CD4-positive, alpha-beta T cell treated with Interleukin-2 at 100 ng/mL for 4 hours (primary cell): ENCODE data around the gene ISL2.
A peak's percentile ranks its signal among the peaks of the same experiment; 100 is the strongest.

Experiments
- DNase-seq: peaks from one replicate; pipeline ENCODE4 v3.0.0-alpha.2; 2020; ENCODE audit warnings: low spot score

ISL2 gene

DNA sequence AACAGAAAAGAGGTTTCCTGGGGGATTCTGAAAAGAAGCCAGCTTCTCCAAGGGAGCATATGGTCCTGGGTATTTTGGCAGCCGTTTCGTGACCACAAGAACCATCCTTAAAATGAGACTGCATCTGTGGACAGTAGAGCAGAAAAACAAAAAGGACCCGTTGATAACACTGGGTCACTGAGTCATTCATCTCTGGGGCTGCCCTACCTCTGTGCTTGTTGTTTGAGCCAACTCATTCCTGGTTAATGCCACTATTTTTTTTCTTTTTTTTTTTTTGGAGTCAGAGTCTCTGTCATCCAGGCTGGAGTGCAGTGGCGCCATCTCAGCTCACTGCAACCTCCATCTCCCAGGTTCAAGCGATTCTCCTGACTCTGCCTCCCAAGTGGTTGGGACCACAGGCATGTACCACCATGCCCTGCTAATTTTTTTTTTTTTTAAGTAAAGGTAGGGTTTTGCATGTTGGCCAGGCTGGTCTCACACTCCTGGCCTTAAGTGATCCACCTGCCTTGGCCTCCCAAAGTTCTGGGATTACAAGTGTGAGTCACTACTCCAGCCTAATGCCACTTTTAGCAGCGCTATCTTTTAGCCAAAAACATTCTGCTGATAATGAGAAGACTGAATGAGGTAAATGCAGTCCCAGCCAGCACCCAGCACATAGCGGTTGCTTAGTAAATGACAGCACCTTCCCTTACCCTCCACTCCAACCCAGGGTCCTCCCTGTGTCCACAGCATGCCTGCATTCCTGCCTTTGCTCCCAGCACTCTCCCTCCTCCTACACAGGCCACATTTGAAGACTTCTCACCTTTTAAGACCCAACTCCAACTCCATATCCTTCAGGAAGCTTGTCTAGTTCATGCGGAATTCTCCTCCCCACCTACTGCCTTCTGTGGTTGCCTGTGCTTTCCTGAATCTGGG is 9.1 kb upstream of the ISL2 start:
- DNase-seq: no peak

DNA sequence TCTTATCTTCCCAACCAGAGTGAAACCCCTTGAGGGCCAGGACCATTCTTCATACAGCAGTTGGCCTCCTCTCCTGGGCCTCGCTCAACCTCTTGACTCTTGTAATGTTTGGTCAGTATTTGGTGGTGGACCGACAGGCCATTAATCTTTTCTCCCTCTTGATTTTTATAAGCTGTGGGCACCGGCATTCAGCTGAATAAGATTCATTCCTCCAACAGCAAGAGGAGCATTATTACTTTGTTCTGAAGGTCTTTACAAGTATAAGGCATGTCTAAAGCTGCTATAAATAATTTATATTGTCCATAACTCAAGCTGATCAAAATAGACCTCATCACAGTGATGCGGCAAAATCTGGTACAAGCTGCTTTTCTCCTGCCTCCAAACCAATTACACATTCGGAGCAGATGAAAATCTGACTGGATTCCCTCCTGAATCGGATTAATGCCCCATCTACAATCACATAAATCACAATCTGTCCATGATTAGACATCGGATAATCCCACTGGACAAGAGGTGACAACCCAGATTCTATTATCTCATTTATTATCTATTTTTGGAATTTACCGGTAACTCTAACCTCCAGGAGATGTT is 8.4 kb upstream of the ISL2 start:
- DNase-seq: no peak

DNA sequence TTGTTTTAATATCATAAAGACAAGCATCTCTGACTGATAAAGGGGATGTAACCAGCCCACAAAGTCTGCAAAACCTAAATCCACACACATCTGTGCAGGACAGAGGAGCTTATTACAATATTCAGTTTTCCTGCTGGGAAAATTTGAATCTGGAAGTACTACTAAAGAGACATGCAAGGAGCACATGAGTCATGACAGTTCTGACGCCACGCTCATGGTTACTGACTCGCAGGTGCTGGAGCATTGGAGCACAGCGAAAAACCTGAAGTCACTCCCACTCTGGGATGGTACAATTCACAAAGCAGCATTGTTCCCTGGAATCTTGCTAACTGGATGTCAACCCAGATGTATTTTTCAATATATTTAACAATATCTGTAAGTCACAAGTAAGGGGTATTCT is 7.6 kb upstream of the ISL2 start:
- no peak for DNase-seq

DNA sequence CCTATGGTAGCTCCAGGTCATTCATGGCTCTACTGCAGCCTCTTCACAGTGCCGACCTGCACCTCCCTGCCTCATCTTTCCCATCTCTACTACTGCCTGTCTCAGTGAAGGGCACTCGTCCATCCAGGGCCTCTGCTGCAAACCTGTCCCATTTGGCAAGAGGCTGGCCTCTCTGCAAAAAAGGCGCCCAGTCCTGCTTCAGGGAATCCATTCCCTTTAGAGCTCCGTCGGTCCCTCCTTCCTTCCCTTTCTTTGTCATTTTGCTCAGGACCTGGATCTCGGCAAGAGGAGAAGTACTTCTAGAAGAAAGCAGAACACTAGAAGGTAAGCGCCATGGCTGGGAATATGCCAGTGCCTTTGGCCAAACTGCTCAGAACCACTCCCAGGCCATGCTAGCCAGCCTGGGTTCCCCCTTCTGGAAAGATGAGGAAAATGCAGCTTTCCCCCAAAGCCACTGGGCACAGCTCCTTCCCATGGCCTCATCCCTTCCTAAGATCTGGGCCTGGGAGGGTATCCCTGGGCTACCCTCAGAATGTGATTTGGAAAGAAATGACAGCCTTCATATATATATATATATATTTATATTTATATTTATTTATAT is 6.4 kb upstream of the ISL2 start:
- no peak for DNase-seq

DNA sequence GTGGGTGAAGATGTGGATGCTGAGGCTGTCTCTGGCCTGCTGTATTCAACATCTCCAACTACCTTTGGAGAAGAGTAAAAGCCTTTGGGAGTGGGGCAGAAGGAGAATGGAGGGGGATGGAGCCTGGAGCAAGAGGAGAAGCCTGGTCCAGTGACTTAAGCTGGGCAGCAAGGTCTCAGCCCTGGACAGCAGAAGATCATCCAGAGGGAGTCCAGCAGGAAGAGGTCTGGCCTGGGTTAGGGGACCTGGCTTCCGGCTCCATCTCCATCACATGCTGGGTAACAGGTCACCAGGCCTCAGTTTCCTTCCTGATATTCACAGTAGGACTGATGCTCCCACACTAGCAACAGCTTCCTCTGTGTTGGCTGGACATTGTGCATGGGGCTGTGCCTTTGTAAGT is 3.8 kb upstream of the ISL2 start:
- DNase-seq: no peak

DNA sequence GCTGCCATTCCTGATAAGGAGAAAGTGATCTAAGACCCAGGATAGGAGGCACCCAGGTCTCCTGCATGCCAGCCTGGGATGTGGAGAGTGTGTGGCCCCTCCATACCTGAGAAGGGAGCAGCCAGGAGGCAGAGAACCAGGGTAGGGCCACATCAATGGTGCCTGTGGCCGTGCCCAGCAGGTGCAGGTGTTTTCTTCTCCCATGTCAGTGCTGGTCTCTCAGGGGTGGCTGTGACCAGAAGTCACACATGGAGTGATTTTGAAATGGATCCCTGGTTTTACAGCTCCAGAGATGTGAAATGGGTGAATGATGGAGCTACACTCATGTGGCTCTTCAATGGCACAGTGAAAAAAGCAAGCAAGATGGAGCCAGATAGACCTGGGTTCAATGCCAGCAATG is 3.3 kb upstream of the ISL2 start:
- no peak for DNase-seq

DNA sequence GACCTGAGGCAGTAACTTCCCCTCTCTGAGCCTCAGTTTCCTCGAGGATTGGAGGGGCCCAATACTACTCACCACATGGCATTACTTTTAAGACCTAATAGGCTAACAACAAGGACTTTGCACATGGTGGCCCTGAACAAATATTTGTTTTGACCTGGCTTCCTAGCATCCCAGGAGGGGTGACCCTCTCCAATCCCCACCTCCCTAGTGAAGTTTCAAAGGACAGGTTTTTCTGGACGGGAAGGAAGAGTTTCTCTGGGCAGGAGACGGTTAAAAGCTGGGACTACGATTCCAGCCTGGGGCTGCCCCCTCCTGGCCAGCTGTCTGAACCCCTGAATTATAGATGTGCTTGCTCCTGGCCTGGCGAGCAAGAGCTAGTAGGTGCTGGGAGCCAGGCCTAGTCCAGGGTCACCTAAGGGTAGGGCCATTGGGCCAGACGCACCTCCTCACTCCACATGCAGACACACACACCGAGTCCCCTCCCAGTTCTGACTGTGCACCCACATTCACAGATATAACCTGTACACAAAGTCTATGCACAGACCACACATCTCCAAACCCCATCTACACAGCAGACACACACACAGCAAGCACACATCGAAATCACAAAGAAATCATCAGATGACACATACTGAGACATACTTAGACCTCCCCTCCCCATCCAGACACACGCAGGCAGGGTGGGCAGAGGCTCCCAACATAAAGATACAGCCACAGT is 2.7 kb upstream of the ISL2 start:
- no peak for DNase-seq

DNA sequence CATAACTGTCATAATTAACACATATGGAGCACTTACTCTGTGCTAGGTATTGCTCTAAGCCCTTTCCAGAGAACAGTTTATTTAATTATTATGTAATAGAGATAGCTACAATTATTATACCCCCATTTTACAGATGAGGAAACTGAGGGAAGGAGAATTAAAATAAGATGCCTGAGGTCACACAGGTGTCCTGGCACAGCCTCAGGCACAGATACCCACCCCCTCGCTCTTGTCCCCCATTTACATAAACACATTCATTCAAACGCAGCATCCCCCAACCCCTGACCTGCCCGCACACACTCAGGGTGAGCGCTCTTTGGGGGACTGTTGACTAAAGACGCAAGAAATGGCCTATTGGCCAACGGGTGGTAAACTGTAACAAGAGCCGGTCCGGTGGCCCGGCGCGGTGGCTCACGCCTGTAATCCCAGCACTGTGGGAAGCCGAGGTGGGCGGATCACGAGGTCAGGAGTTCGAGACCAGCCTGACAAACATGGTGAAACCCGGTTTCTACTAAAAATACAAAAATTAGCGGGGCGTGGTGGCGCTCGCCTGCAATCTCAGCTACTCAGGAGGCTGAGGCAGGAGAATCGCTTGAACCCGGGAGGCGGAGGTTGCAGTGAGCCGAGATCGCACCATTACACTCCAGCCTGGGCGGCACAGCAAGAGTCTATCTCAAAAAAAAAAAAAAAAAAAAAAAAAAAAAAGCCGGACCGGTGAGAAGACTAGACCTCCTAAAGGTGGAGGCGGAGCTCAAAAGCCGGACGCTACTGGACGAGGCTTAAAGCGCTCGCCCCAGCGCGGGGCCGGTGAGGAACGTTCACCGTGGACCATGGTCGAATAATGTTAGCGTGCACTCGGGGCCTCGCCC is 1.9 kb upstream of the ISL2 start:
- DNase-seq: no peak

DNA sequence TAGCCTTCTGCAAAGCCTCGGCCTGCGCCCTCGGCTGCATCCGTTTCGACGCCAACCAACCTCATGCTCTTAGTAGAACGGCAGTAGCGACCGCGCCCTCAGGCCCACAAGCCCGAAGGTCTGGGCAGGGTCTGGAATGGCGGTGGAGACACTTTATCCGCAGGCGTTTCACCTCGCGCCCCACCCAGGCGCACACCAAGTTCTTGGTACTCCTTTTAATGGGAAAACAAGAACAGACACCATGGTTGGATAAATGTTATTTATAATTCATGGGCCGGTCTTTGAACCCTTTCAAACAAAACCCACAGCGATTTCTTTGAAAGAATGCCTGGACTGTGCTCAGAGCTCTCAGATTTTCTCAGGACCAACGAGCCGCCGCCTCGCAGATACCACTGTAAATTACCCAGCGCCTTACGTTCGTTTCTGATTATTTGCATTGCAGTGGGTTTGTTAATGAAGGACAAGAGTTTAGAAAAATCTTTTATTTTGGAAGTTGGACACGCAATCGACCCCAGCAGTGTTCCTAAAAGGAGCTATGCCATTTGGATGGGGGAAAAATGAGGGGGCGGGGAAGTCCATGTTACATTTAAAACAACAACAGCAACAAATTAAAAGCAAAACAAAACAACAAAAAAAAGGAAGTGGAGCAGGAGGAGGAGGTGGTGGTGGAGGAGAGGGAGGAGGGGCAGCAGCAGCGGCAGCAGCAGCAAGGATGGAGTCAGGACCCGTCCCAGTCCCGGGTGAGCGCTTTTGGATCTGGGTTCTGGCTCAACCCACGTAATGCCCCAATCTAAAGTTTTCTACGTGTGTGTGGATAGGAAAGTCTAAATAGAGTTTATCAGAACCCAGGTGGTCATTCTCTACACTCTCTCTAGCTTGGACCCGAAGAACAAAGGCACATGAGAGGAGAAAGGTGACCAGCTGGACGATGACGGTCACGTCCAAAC is 993 bp upstream of the ISL2 start:
- no peak for DNase-seq

DNA sequence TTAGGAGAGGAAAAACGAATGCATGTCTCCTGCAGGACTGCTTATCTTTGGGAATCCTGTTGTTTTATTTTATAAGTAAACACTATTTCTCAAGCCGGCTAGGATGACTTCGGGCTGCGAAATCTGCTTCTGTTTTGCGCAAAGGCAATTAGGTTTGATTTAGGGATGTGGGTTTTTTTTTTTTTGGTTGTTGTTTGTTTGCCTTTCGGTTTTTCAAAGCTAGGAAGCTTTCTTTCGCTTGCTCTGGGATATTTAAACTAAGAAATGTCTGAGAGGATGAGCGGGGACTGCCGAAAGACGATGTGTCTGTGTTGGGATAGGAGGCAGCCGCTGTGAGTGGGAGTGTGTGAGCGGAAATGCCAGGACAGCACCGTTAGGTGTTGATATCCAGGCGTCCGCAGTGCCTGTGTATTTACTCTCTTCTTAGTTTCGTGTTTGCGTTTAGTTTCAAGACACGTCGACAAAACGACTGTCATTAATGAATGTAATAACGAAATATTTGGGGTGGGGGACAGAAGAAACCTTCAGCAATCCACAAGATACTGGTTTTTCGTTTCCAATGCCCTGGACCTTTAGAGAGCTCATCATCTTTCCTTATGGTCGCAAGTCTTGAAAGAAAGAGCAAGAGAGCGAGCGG is 604 bp downstream of the ISL2 start:
- DNase-seq: no peak

DNA sequence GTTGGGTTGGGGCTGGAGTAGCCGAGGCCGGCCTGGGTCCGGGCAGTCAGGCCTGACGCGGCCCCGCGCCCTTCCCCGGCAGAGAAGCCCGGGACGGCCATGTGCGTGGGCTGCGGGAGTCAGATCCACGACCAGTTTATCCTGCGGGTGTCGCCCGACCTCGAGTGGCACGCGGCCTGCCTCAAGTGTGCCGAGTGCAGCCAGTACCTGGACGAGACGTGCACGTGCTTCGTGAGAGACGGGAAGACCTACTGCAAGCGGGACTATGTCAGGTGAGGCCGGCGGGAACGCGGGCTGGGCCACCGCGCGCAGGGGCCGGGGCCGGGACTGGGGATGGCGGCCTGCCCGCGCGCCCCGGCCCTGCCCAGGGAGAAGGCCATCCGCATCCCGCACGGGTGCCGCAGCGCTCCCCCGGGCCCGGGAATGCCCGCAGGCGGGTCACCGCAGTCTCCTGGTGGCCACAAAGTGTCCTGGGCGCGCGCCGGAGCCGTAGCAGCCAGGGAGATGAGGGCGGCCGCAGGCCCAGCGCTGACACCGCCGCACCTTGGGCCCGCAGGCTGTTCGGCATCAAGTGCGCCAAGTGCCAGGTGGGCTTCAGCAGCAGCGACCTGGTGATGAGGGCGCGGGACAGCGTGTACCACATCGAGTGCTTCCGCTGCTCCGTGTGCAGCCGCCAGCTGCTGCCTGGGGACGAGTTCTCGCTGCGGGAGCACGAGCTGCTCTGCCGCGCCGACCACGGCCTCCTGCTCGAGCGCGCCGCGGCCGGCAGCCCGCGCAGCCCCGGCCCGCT is 1.3 kb downstream of the ISL2 start:
- no peak for DNase-seq

DNA sequence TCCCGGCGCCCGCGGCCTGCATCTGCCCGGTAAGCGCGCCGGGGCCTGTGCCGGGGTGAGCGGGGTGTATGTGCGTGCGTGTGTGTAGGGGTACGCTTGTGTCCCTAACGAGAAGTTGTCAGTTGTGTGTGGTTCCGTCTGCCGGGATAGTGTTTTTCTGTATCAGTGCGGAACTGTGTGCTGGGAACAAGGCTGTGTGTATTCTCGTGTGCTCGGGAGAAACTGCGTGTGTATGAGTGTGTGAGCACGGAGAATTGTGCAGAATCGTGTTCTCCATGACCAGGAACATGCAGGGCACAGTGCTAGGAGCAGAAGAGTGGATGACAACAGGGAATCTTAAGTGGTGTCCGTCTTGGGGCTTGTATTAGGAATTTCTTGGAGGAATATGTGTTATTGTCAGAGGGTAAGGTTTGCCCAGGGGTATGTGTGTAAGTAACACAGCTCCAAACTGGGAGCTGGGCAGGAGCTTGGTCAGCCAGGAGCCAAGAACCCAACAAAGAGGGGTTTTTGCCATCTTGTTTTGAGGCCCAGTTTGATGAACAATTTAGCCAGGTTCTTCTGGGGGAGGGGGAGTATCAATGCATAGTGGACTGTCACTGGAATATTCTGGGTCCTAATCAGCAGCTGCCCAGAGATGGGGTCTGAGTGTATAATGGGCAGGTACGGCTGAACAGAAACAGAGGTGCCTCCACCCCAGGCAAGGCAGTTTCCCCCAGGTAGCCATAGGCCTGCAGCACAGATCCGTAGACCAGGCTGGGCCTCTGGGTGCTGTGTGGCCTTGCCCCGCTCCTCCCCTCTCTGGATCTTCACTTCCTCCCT is 2.1 kb downstream of the ISL2 start:
- no peak for DNase-seq

DNA sequence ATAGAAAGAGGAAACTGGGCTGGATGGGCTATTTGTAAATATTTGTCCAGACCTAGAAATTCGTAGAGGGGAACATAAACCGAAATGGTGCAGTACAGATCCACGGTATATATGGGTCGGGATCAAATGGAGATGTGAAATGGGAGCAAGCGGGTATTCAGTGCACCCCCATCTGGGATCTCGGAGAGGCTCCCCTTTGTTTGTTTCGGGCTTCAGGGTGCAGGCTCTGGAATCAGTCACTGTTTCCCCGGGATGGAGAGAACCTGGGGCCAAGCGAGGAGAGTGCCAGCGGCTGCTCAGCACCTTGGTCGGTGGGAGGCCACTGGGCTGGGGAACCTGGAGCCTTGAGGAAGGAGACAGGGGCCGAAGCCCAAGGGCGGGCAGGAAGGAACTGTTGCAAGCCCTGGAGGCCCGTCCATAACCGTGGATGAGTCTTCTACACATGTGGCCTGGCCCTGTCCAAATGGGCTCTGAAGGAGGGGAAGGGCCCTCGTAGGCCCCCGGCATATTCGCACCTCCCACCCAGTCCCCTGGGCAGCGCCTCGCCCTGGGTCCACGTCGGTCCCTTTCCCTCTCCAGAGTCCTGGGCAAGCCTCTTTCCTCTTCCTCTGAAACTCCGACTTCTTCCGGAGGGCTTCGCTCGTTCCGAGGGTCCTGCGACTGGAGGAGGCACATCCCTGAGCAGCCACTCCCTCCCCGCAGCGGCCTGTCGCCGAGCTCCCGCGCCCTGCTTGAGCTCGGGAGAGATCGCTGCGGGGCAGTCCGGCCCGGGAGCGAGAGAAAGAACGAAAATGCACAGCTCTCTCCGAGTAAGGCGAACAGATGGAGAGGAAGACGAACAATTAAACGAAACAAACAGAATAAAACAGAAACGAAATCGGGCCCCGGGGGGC is 3.0 kb downstream of the ISL2 start:
- DNase-seq: no peak

DNA sequence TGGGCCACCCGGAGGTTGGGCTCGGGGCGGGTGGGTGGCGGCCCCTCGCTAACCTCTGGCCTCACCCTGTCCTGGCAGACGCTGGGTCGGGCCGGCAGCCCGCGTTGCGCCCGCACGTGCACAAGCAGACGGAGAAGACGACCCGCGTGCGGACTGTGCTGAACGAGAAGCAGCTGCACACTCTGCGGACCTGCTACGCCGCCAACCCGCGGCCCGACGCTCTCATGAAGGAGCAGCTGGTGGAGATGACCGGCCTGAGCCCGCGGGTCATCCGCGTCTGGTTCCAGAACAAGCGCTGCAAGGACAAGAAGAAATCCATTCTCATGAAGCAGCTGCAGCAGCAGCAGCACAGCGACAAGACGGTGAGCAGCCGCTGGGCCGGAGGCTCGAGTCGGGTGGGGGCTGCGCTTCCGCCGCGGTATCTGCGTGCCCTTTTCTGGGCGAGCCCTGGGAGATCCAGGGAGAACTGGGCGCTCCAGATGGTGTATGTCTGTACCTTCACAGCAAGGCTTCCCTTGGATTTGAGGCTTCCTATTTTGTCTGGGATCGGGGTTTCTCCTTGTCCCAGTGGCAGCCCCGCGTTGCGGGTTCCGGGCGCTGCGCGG is 3.7 kb downstream of the ISL2 start:
- no peak for DNase-seq

DNA sequence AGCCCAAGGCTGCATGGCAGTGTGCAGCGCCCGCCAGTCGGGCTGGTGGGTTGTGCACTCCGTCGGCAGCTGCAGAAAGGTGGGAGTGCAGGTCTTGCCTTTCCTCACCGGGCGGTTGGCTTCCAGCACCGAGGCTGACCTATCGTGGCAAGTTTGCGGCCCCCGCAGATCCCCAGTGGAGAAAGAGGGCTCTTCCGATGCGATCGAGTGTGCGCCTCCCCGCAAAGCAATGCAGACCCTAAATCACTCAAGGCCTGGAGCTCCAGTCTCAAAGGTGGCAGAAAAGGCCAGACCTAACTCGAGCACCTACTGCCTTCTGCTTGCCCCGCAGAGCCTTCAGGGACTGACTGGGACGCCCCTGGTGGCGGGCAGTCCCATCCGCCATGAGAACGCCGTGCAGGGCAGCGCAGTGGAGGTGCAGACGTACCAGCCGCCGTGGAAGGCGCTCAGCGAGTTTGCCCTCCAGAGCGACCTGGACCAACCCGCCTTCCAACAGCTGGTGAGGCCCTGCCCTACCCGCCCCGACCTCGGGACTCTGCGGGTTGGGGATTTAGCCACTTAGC is 4.3 kb downstream of the ISL2 start:
- peak; percentile 32 for DNase-seq

DNA sequence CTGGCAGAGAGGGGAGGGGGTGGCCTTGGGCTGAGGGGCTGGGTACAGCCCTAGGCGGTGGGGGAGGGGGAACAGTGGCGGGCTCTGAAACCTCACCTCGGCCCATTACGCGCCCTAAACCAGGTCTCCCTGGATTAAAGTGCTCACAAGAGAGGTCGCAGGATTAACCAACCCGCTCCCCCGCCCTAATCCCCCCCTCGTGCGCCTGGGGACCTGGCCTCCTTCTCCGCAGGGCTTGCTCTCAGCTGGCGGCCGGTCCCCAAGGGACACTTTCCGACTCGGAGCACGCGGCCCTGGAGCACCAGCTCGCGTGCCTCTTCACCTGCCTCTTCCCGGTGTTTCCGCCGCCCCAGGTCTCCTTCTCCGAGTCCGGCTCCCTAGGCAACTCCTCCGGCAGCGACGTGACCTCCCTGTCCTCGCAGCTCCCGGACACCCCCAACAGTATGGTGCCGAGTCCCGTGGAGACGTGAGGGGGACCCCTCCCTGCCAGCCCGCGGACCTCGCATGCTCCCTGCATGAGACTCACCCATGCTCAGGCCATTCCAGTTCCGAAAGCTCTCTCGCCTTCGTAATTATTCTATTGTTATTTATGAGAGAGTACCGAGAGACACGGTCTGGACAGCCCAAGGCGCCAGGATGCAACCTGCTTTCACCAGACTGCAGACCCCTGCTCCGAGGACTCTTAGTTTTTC is 4.9 kb downstream of the ISL2 start:
- no peak for DNase-seq
